ENCODE results near the gene UNC45B.
"Not testable (repeated sequence)": the region's sequence is repeated elsewhere in the genome, so short reads cannot be mapped to it uniquely, and the experiment has no call there.

Gene UNC45B

GRCh38 chr17:35174835-35175334 is 27.3 kb downstream of the UNC45B start:
- TF ChIP-seq PKNOX1 (IDR thresholded peaks at IDR 0.05) (no peak), FOXK2 (IDR thresholded peaks at IDR 0.05) (no peak), SUZ12 (IDR thresholded peaks at IDR 0.05) (no peak), SP1 (IDR thresholded peaks at IDR 0.05) (no peak), CTBP1 (IDR thresholded peaks at IDR 0.05; ENCODE audit: borderline replicate concordance) (no peak), LEF1 (IDR thresholded peaks at IDR 0.05; ENCODE audit: borderline replicate concordance) (no peak), FOXA1 (IDR thresholded peaks at IDR 0.05) (no peak)
- POLR2A ChIA-PET, result no interaction called here
- CTCF ChIA-PET, result interaction anchor here (0.7 kb wide), 1 partner anchor 439 kb away, joined by 3 read pairs; no protein-coding TSS in a partner anchor
- no peak for DNase-seq (ENCODE audit: extremely low spot score)

- ChIA-PET CTCF (interaction anchor here (0.7 kb wide), 1 partner anchor 438 kb away, joined by 3 read pairs; no protein-coding TSS in a partner anchor), POLR2A (no interaction called here)
- DNase-seq (ENCODE audit: extremely low spot score), result no peak
- TF ChIP-seq PKNOX1 (IDR thresholded peaks at IDR 0.05), result no peak
- no peak for TF ChIP-seq LEF1 (IDR thresholded peaks at IDR 0.05; ENCODE audit: borderline replicate concordance)
- no peak for TF ChIP-seq SP1 (IDR thresholded peaks at IDR 0.05)
- TF ChIP-seq ARNT (IDR thresholded peaks at IDR 0.05), result no peak
- TF ChIP-seq FOXA1 (IDR thresholded peaks at IDR 0.05), result no peak
- no peak for TF ChIP-seq ELF4 (IDR thresholded peaks at IDR 0.05)
- TF ChIP-seq BHLHE40 (IDR thresholded peaks at IDR 0.05; ENCODE audit: borderline replicate concordance), result no peak
- no peak for TF ChIP-seq HDGF (IDR thresholded peaks at IDR 0.05; ENCODE audit: borderline replicate concordance)
- no peak for TF ChIP-seq SUZ12 (IDR thresholded peaks at IDR 0.05)
- TF ChIP-seq FOXK2 (IDR thresholded peaks at IDR 0.05), result no peak
- TF ChIP-seq ZNF384 (IDR thresholded peaks at IDR 0.05), result no peak
- TF ChIP-seq L3MBTL2 (conservative IDR thresholded peaks at IDR 0.05), result no peak
- TF ChIP-seq TARDBP (IDR thresholded peaks at IDR 0.05), result no peak
- TF ChIP-seq CTBP1 (IDR thresholded peaks at IDR 0.05; ENCODE audit: borderline replicate concordance), result no peak
- no peak for TF ChIP-seq FOXM1 (IDR thresholded peaks at IDR 0.05; ENCODE audit: borderline replicate concordance)
- no peak for TF ChIP-seq NFRKB (IDR thresholded peaks at IDR 0.05)
Measured at GRCh38 chr17:35175638-35176415, 28.2 kb downstream of the UNC45B start.

GRCh38 chr17:35176897-35177296 is 29.3 kb downstream of the UNC45B start:
- ChIA-PET POLR2A (no interaction called here), CTCF (no interaction called here)
- DNase-seq (ENCODE audit: extremely low spot score), result no peak
- no peak for TF ChIP-seq ARNT (IDR thresholded peaks at IDR 0.05)
- no peak for TF ChIP-seq BHLHE40 (IDR thresholded peaks at IDR 0.05; ENCODE audit: borderline replicate concordance)
- no peak for TF ChIP-seq SUZ12 (IDR thresholded peaks at IDR 0.05)
- no peak for TF ChIP-seq CTBP1 (IDR thresholded peaks at IDR 0.05; ENCODE audit: borderline replicate concordance)
- TF ChIP-seq LEF1 (IDR thresholded peaks at IDR 0.05; ENCODE audit: borderline replicate concordance), result no peak
- no peak for TF ChIP-seq PKNOX1 (IDR thresholded peaks at IDR 0.05)
- TF ChIP-seq ZNF384 (IDR thresholded peaks at IDR 0.05), result no peak
- no peak for TF ChIP-seq HDGF (IDR thresholded peaks at IDR 0.05; ENCODE audit: borderline replicate concordance)
- TF ChIP-seq NFRKB (IDR thresholded peaks at IDR 0.05), result no peak
- no peak for TF ChIP-seq TARDBP (IDR thresholded peaks at IDR 0.05)
- TF ChIP-seq FOXK2 (IDR thresholded peaks at IDR 0.05), result no peak

- CTCF ChIA-PET; POLR2A ChIA-PET; DNase-seq (ENCODE audit: extremely low spot score): not testable (repeated sequence)
Measured at GRCh38 chr17:35179379-35179778, 31.8 kb downstream of the UNC45B start.

- POLR2A ChIA-PET, result no interaction called here
- DNase-seq (ENCODE audit: extremely low spot score), result no peak
- TF ChIP-seq ZNF384 (IDR thresholded peaks at IDR 0.05) (no peak), ELF4 (IDR thresholded peaks at IDR 0.05) (no peak), FOXA1 (IDR thresholded peaks at IDR 0.05) (no peak), LEF1 (IDR thresholded peaks at IDR 0.05; ENCODE audit: borderline replicate concordance) (no peak), CTBP1 (IDR thresholded peaks at IDR 0.05; ENCODE audit: borderline replicate concordance) (no peak), FOXM1 (IDR thresholded peaks at IDR 0.05; ENCODE audit: borderline replicate concordance) (no peak), ARNT (IDR thresholded peaks at IDR 0.05) (no peak), BHLHE40 (IDR thresholded peaks at IDR 0.05; ENCODE audit: borderline replicate concordance) (no peak), PKNOX1 (IDR thresholded peaks at IDR 0.05) (no peak), FOXK2 (IDR thresholded peaks at IDR 0.05) (no peak), SUZ12 (IDR thresholded peaks at IDR 0.05) (no peak), SP1 (IDR thresholded peaks at IDR 0.05) (no peak), TARDBP (IDR thresholded peaks at IDR 0.05) (no peak), HDGF (IDR thresholded peaks at IDR 0.05; ENCODE audit: borderline replicate concordance) (no peak), NFRKB (IDR thresholded peaks at IDR 0.05) (no peak), L3MBTL2 (conservative IDR thresholded peaks at IDR 0.05) (no peak)
- CTCF ChIA-PET, result interaction anchor here (0.6 kb wide), 1 partner anchor 821 kb away, joined by 3 read pairs; no protein-coding TSS in a partner anchor
Measured at GRCh38 chr17:35183332-35183731, 35.7 kb downstream of the UNC45B start.

Data from HEK293T (cell line).